HEK293 (cell line): ENCODE measurements around the gene CASP6.

Source experiments
- CTCF ChIA-PET: fragments of 350-600 bp; formaldehyde crosslinking; extraction: SDS; loops from one replicate; lab custom pipeline; 2021; ENCODE audit warnings: antibody characterized with exemption; lab: Yijun Ruan, JAX
- POLR2A ChIA-PET: fragments of 300-600 bp; formaldehyde crosslinking; extraction: SDS; loops from one replicate; lab custom pipeline; 2020; ENCODE audit warnings: antibody characterized with exemption, inconsistent platforms; lab: Yijun Ruan, JAX
- H3K27ac ChIP-seq: fragments of 200-500 bp; sonication (Bioruptor generic); 2 replicates; pipeline ENCODE4 v1.5.1; 2014; ENCODE audit warnings: low read depth, low read length, control low read depth, inconsistent platforms; ENCODE audit errors: extremely low read depth
- H3K36me3 ChIP-seq, 2 experiments: fragments of 200-500 bp in 1 of 2; sonication (Bioruptor generic) in 1 of 2; 1 replicate in 1 of 2; 2 replicates in 1 of 2; pipeline ENCODE4 v1.5.1; 2014 to 2017; ENCODE audit warnings: inconsistent platforms in 2 of 2, low read length in 2 of 2; ENCODE audit not compliant: control insufficient read depth in 2 of 2, insufficient read depth in 1 of 2
- H3K4me1 ChIP-seq: fragments of 200-500 bp; sonication (Bioruptor generic); 2 replicates; pipeline ENCODE4 v1.5.1; 2014; ENCODE audit warnings: mild to moderate bottlenecking, low read length, inconsistent platforms; ENCODE audit not compliant: control insufficient read depth, insufficient read depth
- H3K4me3 ChIP-seq: 2 replicates; pipeline ENCODE4 v1.5.1; 2011; ENCODE audit warnings: low read depth, mild to moderate bottlenecking, control low read depth, low read length, moderate library complexity
- H3K9me3 ChIP-seq: fragments of 200-500 bp; sonication (Bioruptor generic); 2 replicates; pipeline ENCODE4 v1.5.1; 2014; ENCODE audit warnings: low read depth, low read length, inconsistent platforms; ENCODE audit not compliant: control insufficient read depth, insufficient read depth
- GLIS2 ChIP-seq: fragments of 450-650 bp; formaldehyde crosslinking; IDR thresholded peaks from 2 replicates; pipeline ENCODE4 v1.5.1; 2016; ENCODE audit warnings: missing biosample characterization, missing genetic modification characterization
- KLF16 ChIP-seq: fragments of 450-650 bp; formaldehyde crosslinking; IDR thresholded peaks from 2 replicates; pipeline ENCODE4 v1.5.1; 2017; ENCODE audit warnings: missing biosample characterization, missing genetic modification characterization
- KLF7 ChIP-seq: fragments of 450-650 bp; formaldehyde crosslinking; IDR thresholded peaks from 2 replicates; pipeline ENCODE4 v1.5.1; 2016; ENCODE audit warnings: missing biosample characterization, missing genetic modification characterization, borderline replicate concordance
- PATZ1 ChIP-seq: fragments of 450-650 bp; formaldehyde crosslinking; IDR thresholded peaks from 2 replicates; pipeline ENCODE4 v1.5.1; 2016; ENCODE audit warnings: missing biosample characterization, missing genetic modification characterization
- REST ChIP-seq: fragments of 450-650 bp; formaldehyde crosslinking; IDR thresholded peaks from 2 replicates; pipeline ENCODE4 v1.5.1; 2016; ENCODE audit warnings: missing biosample characterization, missing genetic modification characterization
- SCRT1 ChIP-seq: fragments of 450-650 bp; formaldehyde crosslinking; IDR thresholded peaks from 2 replicates; pipeline ENCODE4 v1.5.1; 2016; ENCODE audit warnings: missing biosample characterization, missing genetic modification characterization, borderline replicate concordance
- YY2 ChIP-seq: fragments of 450-650 bp; formaldehyde crosslinking; IDR thresholded peaks from 2 replicates; pipeline ENCODE4 v1.5.1; 2016; ENCODE audit warnings: missing biosample characterization, missing genetic modification characterization
- ZBTB10 ChIP-seq: fragments of 450-650 bp; formaldehyde crosslinking; IDR thresholded peaks from 2 replicates; pipeline ENCODE4 v1.5.1; 2016; ENCODE audit warnings: missing biosample characterization, missing genetic modification characterization
- ZBTB21 ChIP-seq: fragments of 450-650 bp; formaldehyde crosslinking; IDR thresholded peaks from 2 replicates; pipeline ENCODE4 v1.5.1; 2017; ENCODE audit warnings: missing biosample characterization, missing genetic modification characterization
- ZIC2 ChIP-seq: fragments of 450-650 bp; formaldehyde crosslinking; IDR thresholded peaks from 2 replicates; pipeline ENCODE4 v1.5.1; 2016; ENCODE audit warnings: missing biosample characterization, missing genetic modification characterization
- ZNF112 ChIP-seq: fragments of 450-650 bp; formaldehyde crosslinking; IDR thresholded peaks from 2 replicates; pipeline ENCODE4 v1.5.0; 2017; ENCODE audit warnings: missing biosample characterization, missing genetic modification characterization
- ZNF140 ChIP-seq: fragments of 450-650 bp; formaldehyde crosslinking; IDR thresholded peaks from 2 replicates; pipeline ENCODE4 v1.5.1; 2016; ENCODE audit warnings: missing biosample characterization, missing genetic modification characterization
- ZNF169 ChIP-seq: fragments of 450-650 bp; formaldehyde crosslinking; IDR thresholded peaks from 2 replicates; pipeline ENCODE4 v1.5.1; 2016; ENCODE audit warnings: missing biosample characterization, missing genetic modification characterization
- ZNF280C ChIP-seq: fragments of 450-650 bp; formaldehyde crosslinking; IDR thresholded peaks from 2 replicates; pipeline ENCODE4 v1.5.1; 2016; ENCODE audit warnings: missing biosample characterization, missing genetic modification characterization
- ZNF324 ChIP-seq: fragments of 450-650 bp; formaldehyde crosslinking; IDR thresholded peaks from 2 replicates; pipeline ENCODE4 v1.5.1; 2016; ENCODE audit warnings: missing biosample characterization, missing genetic modification characterization
- ZNF335 ChIP-seq: fragments of 450-650 bp; formaldehyde crosslinking; conservative IDR thresholded peaks from 2 replicates; pipeline ENCODE4 v1.5.1; 2016; ENCODE audit warnings: missing biosample characterization, missing genetic modification characterization
- ZNF391 ChIP-seq: fragments of 450-650 bp; formaldehyde crosslinking; IDR thresholded peaks from 2 replicates; pipeline ENCODE4 v1.5.1; 2016; ENCODE audit warnings: low read depth, missing biosample characterization, missing genetic modification characterization, borderline replicate concordance
- ZNF398 ChIP-seq: fragments of 450-650 bp; formaldehyde crosslinking; IDR thresholded peaks from 2 replicates; pipeline ENCODE4 v1.5.1; 2017; ENCODE audit warnings: missing biosample characterization, missing genetic modification characterization
- ZNF610 ChIP-seq: fragments of 450-650 bp; formaldehyde crosslinking; IDR thresholded peaks from 2 replicates; pipeline ENCODE4 v1.5.1; 2016; ENCODE audit warnings: missing biosample characterization, missing genetic modification characterization, borderline replicate concordance
- ZNF664 ChIP-seq: fragments of 450-650 bp; formaldehyde crosslinking; IDR thresholded peaks from 2 replicates; pipeline ENCODE4 v1.5.1; 2016; ENCODE audit warnings: missing biosample characterization, missing genetic modification characterization
- ZNF792 ChIP-seq: fragments of 450-650 bp; formaldehyde crosslinking; IDR thresholded peaks from 2 replicates; pipeline ENCODE4 v1.5.1; 2016; ENCODE audit warnings: missing biosample characterization, missing genetic modification characterization
- ZNF843 ChIP-seq: fragments of 450-650 bp; formaldehyde crosslinking; IDR thresholded peaks from 2 replicates; pipeline ENCODE4 v1.5.1; 2016; ENCODE audit warnings: missing biosample characterization, missing genetic modification characterization
- ZSCAN5A ChIP-seq: fragments of 450-650 bp; formaldehyde crosslinking; IDR thresholded peaks from 2 replicates; pipeline ENCODE4 v1.5.1; 2016; ENCODE audit warnings: missing biosample characterization, missing genetic modification characterization

CASP6 gene

GRCh38 chr4:109702950-109703663, at the start of gene CASP6 (continued):
- 0 out of 2 replicates have a peak, but pooled peaks have one; percentile 18 for TF ChIP-seq ZBTB10 (tag by site-specific recombination)
- TF ChIP-seq ZNF391 (tag by site-specific recombination): 0 out of 2 replicates have a peak, but pooled peaks have one; percentile 21
- peak; percentile 85 for TF ChIP-seq ZNF335 (tag by site-specific recombination)
- peak; percentile 47; the same call in 1 of the 2 replicates for TF ChIP-seq SCRT1 (tag by site-specific recombination)
- no peak for TF ChIP-seq ZNF112
- peak; percentile 55; the same call in 1 of the 2 replicates for TF ChIP-seq ZNF610 (tag by site-specific recombination)
- no peak for TF ChIP-seq ZNF843 (tag by site-specific recombination)
- peak; percentile 85 for TF ChIP-seq GLIS2
- TF ChIP-seq ZNF140: no peak

GRCh38 chr4:109752525-109752924, 49.3 kb upstream of the CASP6 start:
- no peaks in the 10 kb centered on the region for H3K4me1 ChIP-seq
- H3K4me3 ChIP-seq: no peak overlapping the region
- no peaks in the 10 kb centered on the region for H3K36me3 ChIP-seq
- POLR2A ChIA-PET: no interaction called here
- no peaks in the 10 kb centered on the region for H3K9me3 ChIP-seq
- CTCF ChIA-PET: no interaction called here
- H3K27ac ChIP-seq: no peak overlapping the region
- TF ChIP-seq REST (tag by site-specific recombination): no peak
- TF ChIP-seq ZIC2: no peak
- no peak for TF ChIP-seq YY2 (tag by site-specific recombination)
- no peak for TF ChIP-seq ZNF324 (tag by site-specific recombination)
- no peak for TF ChIP-seq ZNF169
- no peak for TF ChIP-seq PATZ1 (tag by site-specific recombination)
- TF ChIP-seq KLF7 (tag by site-specific recombination): no peak
- TF ChIP-seq ZNF398 (tag by site-specific recombination): no peak
- TF ChIP-seq ZNF792: no peak
- TF ChIP-seq ZBTB21 (tag by site-specific recombination): no peak
- TF ChIP-seq ZNF664: no peak
- TF ChIP-seq KLF16 (tag by site-specific recombination): no peak
- TF ChIP-seq ZSCAN5A (tag by site-specific recombination): no peak
- no peak for TF ChIP-seq ZNF280C (tag by site-specific recombination)
